Chondrocyte (in vitro differentiated cells): ENCODE results near the gene ZNF264. TPM values are rescaled to one million over a fixed set of nuclear protein-coding genes. Genes with fewer than 3 reads are reported as not detected.
"Not testable (repeated sequence)": the region's sequence is repeated elsewhere in the genome, so short reads cannot be mapped to it uniquely, and the experiment has no call there.

Experiments used
- DNase-seq: peaks from one replicate; pipeline ENCODE4 v3.0.0; 2021; ENCODE audit warnings: mixed read lengths, low spot score
- H3K27ac Mint-ChIP-seq: one replicate; pipeline ENCODE4 v1.8.0; 2021; ENCODE audit warnings: mild to moderate bottlenecking, moderate library complexity, mixed read lengths; ENCODE audit not compliant: unreplicated experiment
- H3K27me3 Mint-ChIP-seq: 2 replicates; pipeline ENCODE4 v1.8.0; 2021; ENCODE audit warnings: low read depth, mixed read lengths
- H3K36me3 Mint-ChIP-seq: 2 replicates; pipeline ENCODE4 v1.8.0; 2021; ENCODE audit warnings: low read depth, mixed read lengths
- H3K4me1 Mint-ChIP-seq: 2 replicates; pipeline ENCODE4 v1.8.0; 2021; ENCODE audit warnings: low read depth, mild to moderate bottlenecking, mixed read lengths
- H3K4me3 Mint-ChIP-seq: one replicate; pipeline ENCODE4 v1.8.0; 2021; ENCODE audit warnings: mild to moderate bottlenecking, moderate library complexity, mixed read lengths; ENCODE audit not compliant: unreplicated experiment
- H3K9me3 Mint-ChIP-seq: 2 replicates; pipeline ENCODE4 v1.8.0; 2021; ENCODE audit warnings: low read depth, mixed read lengths
- total RNA-seq: library from RNA; stranded (reverse); gene quantifications from 3 replicates; pipeline ENCODE4 v1.2.1, GENCODE V29; 2021
- TF ChIP-seq, protein P1 (sequence below): fragments of 200-600 bp; sonication (generic); IDR thresholded peaks from 2 replicates; pipeline ENCODE4 v1.5.0; 2021; ENCODE audit warnings: antibody characterized with exemption, mild to moderate bottlenecking, moderate library complexity

ZNF264 gene
- total RNA-seq, 1 donor from 2014 or later, result 35.4 TPM

DNA sequence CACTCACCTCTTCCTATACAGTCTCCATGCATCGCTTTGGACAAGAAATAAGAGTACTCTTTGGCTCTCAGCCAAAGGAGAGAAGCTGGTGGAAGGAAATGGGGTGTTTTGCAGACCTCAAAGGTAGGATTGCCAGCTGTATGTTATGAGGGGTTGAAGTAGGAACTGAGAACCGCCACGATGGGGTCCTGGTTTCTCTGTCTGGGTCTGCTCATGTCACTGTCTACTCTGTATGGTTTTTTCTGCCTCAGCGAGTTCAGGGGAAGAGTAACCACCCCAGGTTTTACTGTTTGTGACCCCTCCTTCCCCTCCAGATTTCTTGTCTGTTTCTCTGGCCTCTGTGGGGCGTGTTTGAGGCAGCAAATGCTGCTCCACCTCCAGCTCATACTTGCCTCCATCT is 53.2 kb downstream of the ZNF264 start:
- Mint-ChIP-seq H3K27me3 (no peaks in the 10 kb centered on the region), H3K4me1 (peaks cover 32% of the 10 kb centered on the region), H3K36me3 (peaks cover 20% of the 10 kb centered on the region), H3K27ac (no peak overlapping the region), H3K4me3 (no peak overlapping the region), H3K9me3 (no peaks in the 10 kb centered on the region)
- TF ChIP-seq, protein P1, sequence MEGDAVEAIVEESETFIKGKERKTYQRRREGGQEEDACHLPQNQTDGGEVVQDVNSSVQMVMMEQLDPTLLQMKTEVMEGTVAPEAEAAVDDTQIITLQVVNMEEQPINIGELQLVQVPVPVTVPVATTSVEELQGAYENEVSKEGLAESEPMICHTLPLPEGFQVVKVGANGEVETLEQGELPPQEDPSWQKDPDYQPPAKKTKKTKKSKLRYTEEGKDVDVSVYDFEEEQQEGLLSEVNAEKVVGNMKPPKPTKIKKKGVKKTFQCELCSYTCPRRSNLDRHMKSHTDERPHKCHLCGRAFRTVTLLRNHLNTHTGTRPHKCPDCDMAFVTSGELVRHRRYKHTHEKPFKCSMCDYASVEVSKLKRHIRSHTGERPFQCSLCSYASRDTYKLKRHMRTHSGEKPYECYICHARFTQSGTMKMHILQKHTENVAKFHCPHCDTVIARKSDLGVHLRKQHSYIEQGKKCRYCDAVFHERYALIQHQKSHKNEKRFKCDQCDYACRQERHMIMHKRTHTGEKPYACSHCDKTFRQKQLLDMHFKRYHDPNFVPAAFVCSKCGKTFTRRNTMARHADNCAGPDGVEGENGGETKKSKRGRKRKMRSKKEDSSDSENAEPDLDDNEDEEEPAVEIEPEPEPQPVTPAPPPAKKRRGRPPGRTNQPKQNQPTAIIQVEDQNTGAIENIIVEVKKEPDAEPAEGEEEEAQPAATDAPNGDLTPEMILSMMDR, result no peak
- no peak for DNase-seq

DNA sequence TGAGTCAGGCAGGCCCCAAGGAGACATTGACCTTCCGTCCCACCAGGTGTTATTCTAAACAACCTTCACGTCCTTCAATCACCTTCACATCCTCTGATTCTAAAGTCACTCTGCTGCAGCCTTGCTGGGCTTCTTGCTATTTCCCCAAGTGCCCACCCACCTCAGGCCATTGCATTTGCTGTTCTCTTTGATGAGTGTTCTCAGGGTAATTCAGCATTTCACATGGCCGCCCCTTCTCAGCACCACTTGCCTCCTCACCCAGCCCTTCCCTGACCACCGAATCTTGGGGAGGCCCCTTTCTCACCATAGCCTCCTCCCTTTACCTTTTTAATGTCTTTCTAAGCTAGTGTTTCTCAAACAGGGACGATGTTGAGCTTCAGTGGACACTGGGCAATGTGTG is 53.8 kb downstream of the ZNF264 start:
- H3K9me3 Mint-ChIP-seq, result no peaks in the 10 kb centered on the region
- H3K4me3 Mint-ChIP-seq, result no peak overlapping the region
- no peak for DNase-seq
- peaks cover 23% of the 10 kb centered on the region for H3K36me3 Mint-ChIP-seq
- H3K27ac Mint-ChIP-seq, result no peak overlapping the region
- H3K4me1 Mint-ChIP-seq, result peaks cover 30% of the 10 kb centered on the region
- TF ChIP-seq, protein P1, result no peak
- no peaks in the 10 kb centered on the region for H3K27me3 Mint-ChIP-seq

DNA sequence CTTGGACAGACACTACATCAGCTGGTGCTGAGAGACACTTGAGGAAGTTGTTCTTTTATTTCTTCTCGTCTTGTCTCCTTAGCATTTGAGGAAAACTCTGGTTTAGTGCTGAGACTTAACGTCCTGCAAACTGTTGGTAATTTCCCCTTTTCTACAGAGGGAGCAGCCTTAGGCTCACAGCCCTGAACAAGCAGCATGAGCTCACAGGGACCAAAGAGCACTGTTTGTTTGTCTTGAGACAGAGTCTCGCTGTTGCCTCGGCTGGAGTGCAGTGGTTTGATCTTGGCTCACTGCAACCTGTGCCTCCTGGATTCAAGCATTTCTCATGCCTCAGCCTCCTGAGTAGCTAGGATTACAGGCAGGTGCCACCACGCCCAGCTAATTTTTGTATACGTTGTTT is 54.7 kb downstream of the ZNF264 start:
- no peak for DNase-seq
- TF ChIP-seq, protein P1, result no peak
- H3K4me1 Mint-ChIP-seq, result peaks cover 26% of the 10 kb centered on the region
- H3K9me3 Mint-ChIP-seq, result no peaks in the 10 kb centered on the region
- no peaks in the 10 kb centered on the region for H3K27me3 Mint-ChIP-seq
- H3K27ac Mint-ChIP-seq, result no peak overlapping the region
- no peak overlapping the region for H3K4me3 Mint-ChIP-seq
- peaks cover 30% of the 10 kb centered on the region for H3K36me3 Mint-ChIP-seq

DNA sequence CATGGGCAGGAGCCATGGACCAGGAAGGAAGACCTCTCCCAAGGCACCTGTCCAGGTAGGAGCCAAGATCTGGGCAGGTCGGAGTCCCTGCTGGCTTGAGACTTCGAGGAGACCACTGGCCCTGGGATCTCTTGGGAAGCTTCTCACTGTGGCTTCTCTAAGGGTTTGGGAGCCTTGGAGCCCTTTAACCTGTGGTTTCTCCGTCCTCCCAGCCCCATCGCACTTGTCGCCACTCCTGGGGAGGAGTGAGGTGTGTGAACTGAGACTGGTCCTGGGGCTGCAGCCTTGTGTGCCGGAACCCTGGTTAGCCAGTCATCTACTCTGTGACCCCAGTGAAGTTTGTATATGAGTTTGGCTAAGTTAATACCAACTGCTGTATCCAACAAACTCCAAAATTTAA is 57.3 kb downstream of the ZNF264 start:
- no peak for DNase-seq
- Mint-ChIP-seq H3K27ac (no peak overlapping the region), H3K27me3 (no peaks in the 10 kb centered on the region), H3K36me3 (peaks cover 47% of the 10 kb centered on the region), H3K4me1 (peaks cover under 1% of the 10 kb centered on the region), H3K4me3 (no peak overlapping the region), H3K9me3 (no peaks in the 10 kb centered on the region)
- TF ChIP-seq, protein P1, result no peak

DNA sequence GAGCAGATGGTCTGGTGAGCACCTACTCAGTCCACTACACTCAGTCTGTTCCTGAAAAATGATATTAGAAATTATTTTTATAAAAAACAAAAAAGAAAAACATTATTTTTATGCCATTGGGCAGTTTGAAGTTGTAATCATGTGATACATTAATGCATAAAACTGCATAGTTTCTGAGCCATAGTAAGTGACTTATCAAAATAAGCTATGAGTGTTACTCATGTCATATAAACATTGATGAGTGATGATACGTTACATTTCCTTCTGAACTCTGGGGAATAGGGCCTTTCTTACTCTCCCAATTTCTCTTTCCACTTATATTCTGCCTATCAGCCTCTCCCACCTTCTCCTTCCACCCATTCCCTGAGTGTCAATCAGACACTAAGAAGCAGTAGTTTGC is 58.0 kb downstream of the ZNF264 start:
- H3K4me1 Mint-ChIP-seq, result no peaks in the 10 kb centered on the region
- no peak for DNase-seq
- H3K9me3 Mint-ChIP-seq, result no peaks in the 10 kb centered on the region
- no peaks in the 10 kb centered on the region for H3K27me3 Mint-ChIP-seq
- peaks cover 50% of the 10 kb centered on the region for H3K36me3 Mint-ChIP-seq
- H3K27ac Mint-ChIP-seq, result no peak overlapping the region
- H3K4me3 Mint-ChIP-seq, result no peak overlapping the region
- TF ChIP-seq, protein P1, result no peak

- H3K4me1 Mint-ChIP-seq, H3K27ac Mint-ChIP-seq, H3K4me3 Mint-ChIP-seq, DNase-seq, H3K27me3 Mint-ChIP-seq, H3K9me3 Mint-ChIP-seq: not testable (repeated sequence)
- peaks cover 53% of the 10 kb centered on the region for H3K36me3 Mint-ChIP-seq
Measured at GRCh38 chr19:57253767-57254166, 62.5 kb downstream of the ZNF264 start.
